H1 (cell line): ENCODE results near the gene TCN2. TPM values are rescaled to one million over a fixed set of nuclear protein-coding genes. Genes with fewer than 3 reads are reported as not detected.

Source experiments
- CEBPB ChIP-seq: IDR thresholded peaks from 2 replicates; pipeline ENCODE4 v1.6.1; 2012; ENCODE audit warnings: low read depth, low read length
- polyA plus RNA-seq, 7 experiments: library from polyadenylated mRNA; depleted of rRNA in 3 of 7; stranded (reverse) in 5 of 7; unstranded in 2 of 7; fragments of >200 nt in 5 of 7; fragments of 200-250 nt in 2 of 7; gene quantifications; 1 replicate in 5 of 7; 2 replicates in 1 of 7; 4 replicates in 1 of 7; pipeline versions ENCODE4 v1.2.1 to v1.2.3, GENCODE V29; 2011 to 2013; ENCODE audit warnings: missing spikeins in 2 of 7, mixed read lengths in 2 of 7
- total RNA-seq: library from RNA; stranded (reverse); fragmentation: NEBNext Ultra II Directional; extraction: Animal tissue kit (Norgen Biotek cat#: 25700); gene quantifications from 2 replicates; pipeline ENCODE4 v1.2.1, GENCODE V29; 2021
- TF ChIP-seq, protein P1 (sequence below): fragments of 300-600 bp; sonication (generic); IDR thresholded peaks from 2 replicates; pipeline ENCODE4 v1.7.1; 2012; ENCODE audit warnings: low read length, moderate library complexity, mild to moderate bottlenecking, inconsistent platforms; ENCODE audit not compliant: insufficient replicate concordance

Gene TCN2
- total and polyA plus RNA-seq, 2 of the 8 experiments (the other 6 are each of a cell fraction or from before 2014, with no cell fraction given), result 30.0 to 87.8 TPM

DNA sequence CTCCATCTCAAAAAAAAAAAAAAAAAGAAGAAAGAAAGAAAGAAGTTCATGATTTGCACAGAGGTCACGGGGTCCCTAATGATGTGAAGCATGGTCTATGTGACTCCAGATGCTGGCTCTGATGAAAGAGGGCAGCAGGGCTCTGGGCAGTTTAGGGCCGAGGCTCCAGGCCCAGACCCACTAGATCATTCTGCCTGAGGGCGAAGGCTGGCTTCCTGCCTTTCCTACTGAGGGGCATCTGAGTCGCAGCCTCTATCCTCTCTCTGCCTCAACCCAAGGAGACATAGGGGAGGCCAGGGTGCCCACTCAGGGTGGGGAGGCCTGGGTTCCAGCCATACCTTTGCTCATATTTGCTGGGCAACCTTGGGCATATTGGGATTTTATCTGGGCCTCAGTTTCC is 33.4 kb downstream of the TCN2 start (continued):
- no peak for TF ChIP-seq CEBPB
- TF ChIP-seq, protein P1, sequence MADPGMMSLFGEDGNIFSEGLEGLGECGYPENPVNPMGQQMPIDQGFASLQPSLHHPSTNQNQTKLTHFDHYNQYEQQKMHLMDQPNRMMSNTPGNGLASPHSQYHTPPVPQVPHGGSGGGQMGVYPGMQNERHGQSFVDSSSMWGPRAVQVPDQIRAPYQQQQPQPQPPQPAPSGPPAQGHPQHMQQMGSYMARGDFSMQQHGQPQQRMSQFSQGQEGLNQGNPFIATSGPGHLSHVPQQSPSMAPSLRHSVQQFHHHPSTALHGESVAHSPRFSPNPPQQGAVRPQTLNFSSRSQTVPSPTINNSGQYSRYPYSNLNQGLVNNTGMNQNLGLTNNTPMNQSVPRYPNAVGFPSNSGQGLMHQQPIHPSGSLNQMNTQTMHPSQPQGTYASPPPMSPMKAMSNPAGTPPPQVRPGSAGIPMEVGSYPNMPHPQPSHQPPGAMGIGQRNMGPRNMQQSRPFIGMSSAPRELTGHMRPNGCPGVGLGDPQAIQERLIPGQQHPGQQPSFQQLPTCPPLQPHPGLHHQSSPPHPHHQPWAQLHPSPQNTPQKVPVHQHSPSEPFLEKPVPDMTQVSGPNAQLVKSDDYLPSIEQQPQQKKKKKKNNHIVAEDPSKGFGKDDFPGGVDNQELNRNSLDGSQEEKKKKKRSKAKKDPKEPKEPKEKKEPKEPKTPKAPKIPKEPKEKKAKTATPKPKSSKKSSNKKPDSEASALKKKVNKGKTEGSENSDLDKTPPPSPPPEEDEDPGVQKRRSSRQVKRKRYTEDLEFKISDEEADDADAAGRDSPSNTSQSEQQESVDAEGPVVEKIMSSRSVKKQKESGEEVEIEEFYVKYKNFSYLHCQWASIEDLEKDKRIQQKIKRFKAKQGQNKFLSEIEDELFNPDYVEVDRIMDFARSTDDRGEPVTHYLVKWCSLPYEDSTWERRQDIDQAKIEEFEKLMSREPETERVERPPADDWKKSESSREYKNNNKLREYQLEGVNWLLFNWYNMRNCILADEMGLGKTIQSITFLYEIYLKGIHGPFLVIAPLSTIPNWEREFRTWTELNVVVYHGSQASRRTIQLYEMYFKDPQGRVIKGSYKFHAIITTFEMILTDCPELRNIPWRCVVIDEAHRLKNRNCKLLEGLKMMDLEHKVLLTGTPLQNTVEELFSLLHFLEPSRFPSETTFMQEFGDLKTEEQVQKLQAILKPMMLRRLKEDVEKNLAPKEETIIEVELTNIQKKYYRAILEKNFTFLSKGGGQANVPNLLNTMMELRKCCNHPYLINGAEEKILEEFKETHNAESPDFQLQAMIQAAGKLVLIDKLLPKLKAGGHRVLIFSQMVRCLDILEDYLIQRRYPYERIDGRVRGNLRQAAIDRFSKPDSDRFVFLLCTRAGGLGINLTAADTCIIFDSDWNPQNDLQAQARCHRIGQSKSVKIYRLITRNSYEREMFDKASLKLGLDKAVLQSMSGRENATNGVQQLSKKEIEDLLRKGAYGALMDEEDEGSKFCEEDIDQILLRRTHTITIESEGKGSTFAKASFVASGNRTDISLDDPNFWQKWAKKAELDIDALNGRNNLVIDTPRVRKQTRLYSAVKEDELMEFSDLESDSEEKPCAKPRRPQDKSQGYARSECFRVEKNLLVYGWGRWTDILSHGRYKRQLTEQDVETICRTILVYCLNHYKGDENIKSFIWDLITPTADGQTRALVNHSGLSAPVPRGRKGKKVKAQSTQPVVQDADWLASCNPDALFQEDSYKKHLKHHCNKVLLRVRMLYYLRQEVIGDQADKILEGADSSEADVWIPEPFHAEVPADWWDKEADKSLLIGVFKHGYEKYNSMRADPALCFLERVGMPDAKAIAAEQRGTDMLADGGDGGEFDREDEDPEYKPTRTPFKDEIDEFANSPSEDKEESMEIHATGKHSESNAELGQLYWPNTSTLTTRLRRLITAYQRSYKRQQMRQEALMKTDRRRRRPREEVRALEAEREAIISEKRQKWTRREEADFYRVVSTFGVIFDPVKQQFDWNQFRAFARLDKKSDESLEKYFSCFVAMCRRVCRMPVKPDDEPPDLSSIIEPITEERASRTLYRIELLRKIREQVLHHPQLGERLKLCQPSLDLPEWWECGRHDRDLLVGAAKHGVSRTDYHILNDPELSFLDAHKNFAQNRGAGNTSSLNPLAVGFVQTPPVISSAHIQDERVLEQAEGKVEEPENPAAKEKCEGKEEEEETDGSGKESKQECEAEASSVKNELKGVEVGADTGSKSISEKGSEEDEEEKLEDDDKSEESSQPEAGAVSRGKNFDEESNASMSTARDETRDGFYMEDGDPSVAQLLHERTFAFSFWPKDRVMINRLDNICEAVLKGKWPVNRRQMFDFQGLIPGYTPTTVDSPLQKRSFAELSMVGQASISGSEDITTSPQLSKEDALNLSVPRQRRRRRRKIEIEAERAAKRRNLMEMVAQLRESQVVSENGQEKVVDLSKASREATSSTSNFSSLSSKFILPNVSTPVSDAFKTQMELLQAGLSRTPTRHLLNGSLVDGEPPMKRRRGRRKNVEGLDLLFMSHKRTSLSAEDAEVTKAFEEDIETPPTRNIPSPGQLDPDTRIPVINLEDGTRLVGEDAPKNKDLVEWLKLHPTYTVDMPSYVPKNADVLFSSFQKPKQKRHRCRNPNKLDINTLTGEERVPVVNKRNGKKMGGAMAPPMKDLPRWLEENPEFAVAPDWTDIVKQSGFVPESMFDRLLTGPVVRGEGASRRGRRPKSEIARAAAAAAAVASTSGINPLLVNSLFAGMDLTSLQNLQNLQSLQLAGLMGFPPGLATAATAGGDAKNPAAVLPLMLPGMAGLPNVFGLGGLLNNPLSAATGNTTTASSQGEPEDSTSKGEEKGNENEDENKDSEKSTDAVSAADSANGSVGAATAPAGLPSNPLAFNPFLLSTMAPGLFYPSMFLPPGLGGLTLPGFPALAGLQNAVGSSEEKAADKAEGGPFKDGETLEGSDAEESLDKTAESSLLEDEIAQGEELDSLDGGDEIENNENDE, result no peak
